ENCODE measurements around the gene ENTR1.

The ENTR1 gene

DNA sequence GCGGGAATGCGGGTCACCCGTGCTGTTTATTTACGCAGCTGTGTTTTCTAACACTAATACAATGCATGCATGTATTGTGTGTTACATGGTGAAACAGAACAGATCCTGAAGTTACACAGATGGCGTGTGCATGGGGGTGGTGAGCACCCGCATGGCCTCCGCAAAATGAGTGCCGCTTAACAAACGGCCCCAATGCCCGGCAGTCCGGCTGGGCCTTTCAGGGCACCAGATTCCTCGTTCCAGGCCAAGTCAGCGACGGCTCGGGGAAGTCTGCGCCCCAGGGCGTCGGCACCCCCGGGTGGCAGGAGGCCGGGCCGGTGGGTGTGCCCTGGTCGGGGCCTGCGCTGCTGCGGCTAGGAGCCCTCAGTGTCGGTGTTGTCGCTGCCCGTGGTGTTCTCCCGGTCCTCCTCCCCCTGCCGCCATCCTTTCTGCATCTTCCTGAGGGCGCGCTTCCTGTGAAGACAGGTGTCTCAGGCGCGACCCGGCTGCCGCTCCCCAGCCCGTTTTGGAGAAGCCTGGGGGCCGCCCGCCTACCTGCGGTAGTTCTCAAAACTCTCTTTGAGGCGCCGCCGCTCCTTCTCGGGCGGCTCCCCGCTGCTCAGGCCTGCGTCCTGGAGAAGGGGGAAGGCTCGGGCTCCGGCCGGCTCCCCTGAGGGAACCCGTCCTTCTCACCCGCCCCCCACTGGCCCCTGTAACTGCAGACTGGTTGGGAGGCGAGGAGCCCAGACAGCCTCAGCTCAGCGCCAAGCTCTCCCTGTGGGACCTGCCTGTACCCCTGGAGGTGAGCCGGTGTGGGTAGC is 46.3 kb downstream of the ENTR1 start:
- Histone ChIP-seq H3K9me3 (no peaks in the 10 kb centered on the region), H3K4me1 (peaks cover 84% of the 10 kb centered on the region), H3K27ac (peak overlapping the region; percentile 75), H3K36me3 (peaks cover 29% of the 10 kb centered on the region; the same call in 1 of the 2 replicates), H4K20me1 (peaks cover 38% of the 10 kb centered on the region), H3K4me3 (peak overlapping the region; percentile 95), H3K27me3 (no peaks in the 10 kb centered on the region), H3K9ac (peak overlapping the region; percentile 93; the same call in 1 of the 2 replicates), H3K4me2 (peak overlapping the region; percentile 80)
- TF ChIP-seq Cebpa-rat (IDR thresholded peaks at IDR 0.05), result no peak

DNA sequence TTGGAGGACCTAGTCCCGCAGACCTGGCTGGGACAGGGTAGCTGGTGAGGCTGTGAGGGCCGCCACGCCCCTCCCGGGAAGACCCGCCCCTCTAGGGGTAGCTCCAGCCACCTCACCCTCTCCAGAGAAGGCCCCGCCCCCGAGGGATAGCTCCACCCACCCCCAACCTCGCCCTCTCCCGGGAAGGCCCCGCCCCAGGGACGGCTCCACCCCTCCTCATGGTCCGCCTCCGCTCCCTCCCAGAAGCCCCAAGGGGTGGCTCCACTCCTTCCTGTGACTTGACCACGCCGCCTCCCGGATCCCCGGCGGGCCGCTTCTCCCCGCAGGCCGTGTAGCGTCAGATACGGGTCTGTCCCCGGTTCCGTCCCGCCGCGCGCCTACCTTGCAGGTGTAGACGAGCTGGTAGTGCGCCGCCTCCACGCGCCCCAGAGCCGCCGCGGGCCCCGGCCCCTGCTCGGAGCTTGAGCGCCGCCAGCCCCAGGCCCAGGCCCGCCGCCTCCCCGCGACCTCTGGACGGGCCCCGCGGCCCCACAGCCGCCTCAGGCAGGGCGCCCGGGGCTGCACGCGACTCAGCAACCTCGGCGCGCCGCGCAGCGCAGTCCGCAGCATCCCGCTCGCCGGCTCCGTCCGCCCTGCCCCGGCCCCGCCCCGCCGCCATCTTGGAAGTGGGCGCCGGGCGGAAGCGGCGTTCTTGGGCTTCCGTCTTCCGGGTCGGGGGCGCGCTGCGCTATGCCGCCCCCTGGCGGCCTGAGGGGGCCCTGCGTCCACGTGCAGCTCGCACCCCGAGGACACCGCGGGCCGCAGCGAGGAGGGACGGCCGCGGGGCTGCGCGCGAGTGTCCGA is 47.1 kb downstream of the ENTR1 start, which contains the start of gene DNLZ:
Gene DNLZ, minus strand, starts transcription at position 639 of the 843 bp plus-strand sequence. Its CDS starts 30 bp downstream, at position 609.
- TF ChIP-seq Cebpa-rat (IDR thresholded peaks at IDR 0.05), result no peak
- peak within 1 kb of the TSS; percentile 80 for H3K4me2 ChIP-seq
- H4K20me1 ChIP-seq, result peaks cover 46% of the 10 kb centered on the region
- H3K9ac ChIP-seq, result peak within 1 kb of the TSS; percentile 93
- peaks cover 37% of the 10 kb centered on the region for H3K36me3 ChIP-seq
- H3K27ac ChIP-seq, result peak within 1 kb of the TSS; percentile 96
- H3K9me3 ChIP-seq, result no peaks in the 10 kb centered on the region
- no peaks in the 10 kb centered on the region for H3K27me3 ChIP-seq
- H3K4me1 ChIP-seq, result peaks cover 78% of the 10 kb centered on the region
- H3K4me3 ChIP-seq, result peak within 1 kb of the TSS; percentile 95

DNA sequence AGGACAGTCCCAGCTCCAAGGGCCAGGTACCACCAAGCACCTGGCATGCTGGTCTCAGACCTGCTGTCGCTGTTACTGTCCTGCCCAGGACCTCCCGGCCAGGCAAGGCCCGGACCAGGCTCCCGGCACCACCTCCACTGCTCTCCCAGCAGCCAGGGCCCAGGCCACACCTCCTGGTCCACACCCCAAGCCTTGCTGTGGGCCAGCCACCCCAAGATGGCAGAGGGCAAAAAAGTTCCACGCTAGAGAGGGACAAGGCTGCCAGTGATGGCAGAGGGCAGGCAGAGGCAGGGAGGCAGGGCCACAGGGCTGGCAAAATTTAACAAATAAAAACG is 48.0 kb downstream of the ENTR1 start:
- peaks cover 46% of the 10 kb centered on the region for H3K36me3 ChIP-seq
- H3K27me3 ChIP-seq, result no peaks in the 10 kb centered on the region
- TF ChIP-seq Cebpa-rat (IDR thresholded peaks at IDR 0.05), result no peak
- no peak overlapping the region; the same call in 1 of the 2 replicates for H3K4me3 ChIP-seq
- H3K9ac ChIP-seq, result peak overlapping the region; percentile 38; the same call in 1 of the 2 replicates
- peaks cover 69% of the 10 kb centered on the region for H3K4me1 ChIP-seq
- peak overlapping the region; percentile 64 for H3K4me2 ChIP-seq
- no peak overlapping the region for H3K27ac ChIP-seq
- H4K20me1 ChIP-seq, result peaks cover 55% of the 10 kb centered on the region
- H3K9me3 ChIP-seq, result no peaks in the 10 kb centered on the region

DNA sequence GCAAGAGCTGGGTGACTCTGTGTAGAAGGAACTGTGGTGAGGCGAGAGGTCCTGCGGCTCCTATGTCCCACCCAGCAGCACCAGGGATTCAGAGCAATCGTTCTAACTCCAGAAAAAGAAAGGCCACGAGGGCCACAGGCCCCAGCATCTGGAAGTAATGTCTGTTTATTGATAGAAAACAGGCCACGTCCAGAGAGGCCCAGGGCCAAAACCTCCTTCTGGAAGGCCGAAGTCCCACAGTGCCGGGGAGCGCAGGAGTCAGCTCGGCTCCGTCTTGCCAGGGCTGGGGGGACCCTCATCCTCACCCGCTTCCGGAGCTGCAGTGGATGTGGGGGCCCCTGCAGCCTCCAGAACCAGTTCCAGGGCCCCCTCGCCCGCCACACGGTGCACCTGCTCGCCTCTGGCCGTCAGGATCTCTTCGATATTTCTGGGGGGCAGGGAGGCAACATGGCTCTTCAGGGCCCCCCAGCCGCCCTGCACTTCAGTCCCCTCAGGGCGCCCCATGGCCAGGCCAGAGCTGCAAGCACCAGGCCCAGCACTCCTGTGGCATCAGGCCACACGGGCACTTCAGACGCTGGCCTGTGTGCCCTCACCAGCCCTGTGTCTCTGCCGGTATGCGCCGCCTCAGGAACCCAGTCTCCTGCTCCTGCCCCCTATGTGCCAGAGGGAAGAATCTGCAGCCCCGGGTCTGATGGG is 48.5 kb downstream of the ENTR1 start:
- no peaks in the 10 kb centered on the region for H3K9me3 ChIP-seq
- peaks cover 64% of the 10 kb centered on the region for H3K4me1 ChIP-seq
- H3K9ac ChIP-seq, result peak overlapping the region; percentile 38; the same call in 1 of the 2 replicates
- TF ChIP-seq Cebpa-rat (IDR thresholded peaks at IDR 0.05), result no peak
- peaks cover 61% of the 10 kb centered on the region for H4K20me1 ChIP-seq
- no peak overlapping the region for H3K4me3 ChIP-seq
- H3K4me2 ChIP-seq, result no peak overlapping the region
- H3K27me3 ChIP-seq, result no peaks in the 10 kb centered on the region
- H3K36me3 ChIP-seq, result peaks cover 51% of the 10 kb centered on the region
- H3K27ac ChIP-seq, result peak overlapping the region; percentile 22; the same call in 1 of the 2 replicates

DNA sequence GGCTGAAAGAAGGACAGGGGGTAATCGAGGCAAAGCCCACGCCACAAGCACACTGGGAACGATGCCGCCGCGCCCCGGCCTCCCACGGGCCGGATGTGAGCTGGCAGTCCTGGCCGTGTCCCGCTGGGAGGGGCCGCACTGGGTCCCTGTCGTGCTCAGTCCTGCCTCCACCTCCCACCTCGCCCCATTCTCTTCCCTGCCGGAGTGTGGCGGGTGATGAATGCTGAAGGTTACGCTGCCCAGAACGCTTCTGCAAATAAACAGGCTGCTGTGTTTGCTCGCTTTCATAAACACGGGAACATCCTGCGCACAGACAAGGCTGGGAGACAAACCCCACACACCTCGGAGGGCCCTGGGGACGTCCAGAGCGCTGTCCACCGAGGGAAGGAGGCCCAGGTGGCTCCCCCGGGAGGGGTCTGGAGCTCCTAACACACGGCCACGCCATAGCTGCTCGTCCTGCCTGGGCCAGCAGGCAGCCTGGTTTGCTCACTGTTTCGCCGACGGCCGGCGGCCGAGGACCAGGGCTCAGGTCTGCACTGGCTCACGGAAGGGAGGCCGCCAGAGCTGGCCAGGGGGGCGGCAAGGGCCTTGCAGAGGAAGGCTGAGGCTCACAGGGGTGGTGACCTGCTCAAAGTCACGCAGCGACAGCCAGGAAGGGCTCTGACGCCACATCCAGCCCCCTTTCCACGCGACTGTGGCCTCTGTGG is 49.2 kb downstream of the ENTR1 start:
- peaks cover 54% of the 10 kb centered on the region for H3K36me3 ChIP-seq
- H3K27ac ChIP-seq, result 0 out of 2 replicates have a peak overlapping the region, but pooled peaks have one; percentile 22
- peaks cover 68% of the 10 kb centered on the region for H4K20me1 ChIP-seq
- peaks cover 57% of the 10 kb centered on the region for H3K4me1 ChIP-seq
- H3K27me3 ChIP-seq, result no peaks in the 10 kb centered on the region
- H3K4me3 ChIP-seq, result no peak overlapping the region
- H3K9me3 ChIP-seq, result no peaks in the 10 kb centered on the region
- no peak for TF ChIP-seq Cebpa-rat (IDR thresholded peaks at IDR 0.05)
- H3K4me2 ChIP-seq, result no peak overlapping the region
- H3K9ac ChIP-seq, result 0 out of 2 replicates have a peak overlapping the region, but pooled peaks have one; percentile 38

DNA sequence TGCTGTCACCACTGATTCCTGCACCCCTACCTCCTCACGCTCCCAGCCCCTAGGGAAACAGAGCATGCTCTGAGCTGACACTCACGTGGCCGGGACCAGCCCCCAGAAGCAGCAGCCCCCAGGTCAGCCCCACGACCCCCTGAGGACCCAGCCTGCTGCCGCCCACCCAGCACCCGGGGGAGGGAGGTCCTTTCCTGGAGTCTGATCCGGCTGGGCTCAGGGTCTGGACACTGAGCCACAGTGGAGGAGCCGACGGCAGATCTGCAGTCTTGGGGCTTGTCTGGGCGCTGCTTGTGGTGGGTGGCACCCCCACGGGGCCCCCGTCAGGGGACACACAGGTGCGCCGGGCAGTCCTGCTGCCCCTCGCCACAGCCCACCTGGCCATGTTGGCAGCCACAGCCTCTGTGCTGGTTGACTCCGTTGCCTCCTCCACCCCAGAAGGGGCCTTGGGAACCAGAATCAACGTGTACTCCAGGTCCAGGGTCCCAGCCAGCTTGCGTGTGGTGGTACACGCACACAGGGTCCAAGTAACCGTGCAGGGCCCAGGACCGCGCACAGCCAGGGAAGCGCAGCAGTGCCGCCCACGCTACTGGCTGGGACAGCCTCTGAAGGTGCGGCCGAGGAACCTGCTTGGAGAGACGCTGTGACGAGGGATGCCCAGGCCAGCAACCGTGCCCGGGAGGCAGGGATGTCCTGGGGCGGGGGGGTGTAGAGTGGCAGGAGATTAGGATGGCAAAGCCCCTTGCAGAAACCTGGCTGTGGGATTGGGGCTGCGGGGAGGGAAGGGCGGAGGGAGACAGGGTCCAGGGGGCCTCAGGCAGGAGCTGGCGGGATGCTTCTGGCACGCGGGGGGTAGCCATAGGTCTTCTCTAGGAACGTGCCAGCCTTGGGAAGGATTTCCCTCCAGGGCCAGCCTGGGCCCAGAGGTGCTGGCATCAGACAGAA is 50.4 kb downstream of the ENTR1 start:
- H3K9ac ChIP-seq, result no peak overlapping the region
- H3K9me3 ChIP-seq, result no peaks in the 10 kb centered on the region
- no peak overlapping the region for H3K4me3 ChIP-seq
- H3K4me2 ChIP-seq, result no peak overlapping the region
- H3K36me3 ChIP-seq, result peaks cover 62% of the 10 kb centered on the region
- peaks cover 75% of the 10 kb centered on the region for H4K20me1 ChIP-seq
- no peaks in the 10 kb centered on the region for H3K27me3 ChIP-seq
- peaks cover 46% of the 10 kb centered on the region for H3K4me1 ChIP-seq
- TF ChIP-seq Cebpa-rat (IDR thresholded peaks at IDR 0.05), result no peak
- H3K27ac ChIP-seq, result 0 out of 2 replicates have a peak overlapping the region, but pooled peaks have one; percentile 19

DNA sequence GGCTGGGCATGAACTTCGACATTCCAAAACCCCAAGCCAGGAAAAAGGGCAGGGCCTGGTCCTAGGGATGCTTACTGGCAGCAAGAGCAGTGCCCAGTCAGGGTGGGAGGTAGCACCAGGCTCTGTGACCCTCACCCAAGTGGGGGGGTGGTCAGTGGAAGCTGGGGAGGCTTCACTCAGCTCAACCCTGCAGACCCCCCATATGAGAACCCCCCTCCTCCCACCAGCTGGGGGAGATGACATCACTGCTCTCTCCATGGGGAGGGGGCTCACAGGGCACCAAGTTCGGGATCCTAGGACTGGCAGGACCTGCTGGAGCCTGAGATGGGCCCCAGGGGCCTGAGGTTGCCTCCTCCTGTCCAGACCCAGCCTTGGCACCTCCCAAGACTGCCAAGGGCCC is 51.5 kb downstream of the ENTR1 start:
- H4K20me1 ChIP-seq, result peaks cover 85% of the 10 kb centered on the region

DNA sequence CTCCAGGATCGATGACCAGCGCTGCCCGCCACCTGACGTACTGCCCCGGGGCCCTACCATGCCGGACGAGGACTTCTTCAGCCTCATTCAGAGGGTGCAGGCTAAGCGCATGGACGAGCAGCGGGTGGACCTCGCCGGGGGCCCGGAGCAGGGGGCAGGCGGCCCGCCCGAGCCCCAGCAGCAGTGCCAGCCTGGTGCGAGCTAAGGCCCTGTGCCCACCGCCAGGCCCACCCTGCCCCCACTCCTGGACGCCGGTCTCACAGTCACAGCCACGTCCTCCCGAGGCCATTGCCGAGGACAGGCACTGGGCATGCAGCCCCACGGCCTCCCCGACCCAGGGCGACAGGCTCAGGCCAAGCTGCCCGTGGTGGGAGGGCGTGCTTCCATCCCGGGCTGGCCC is 52.4 kb downstream of the ENTR1 start:
- Histone ChIP-seq H3K4me1 (peaks cover 47% of the 10 kb centered on the region), H4K20me1 (peaks cover 94% of the 10 kb centered on the region), H3K4me2 (no peak overlapping the region), H3K9ac (no peak overlapping the region), H3K27me3 (no peaks in the 10 kb centered on the region), H3K27ac (no peak overlapping the region), H3K36me3 (peaks cover 80% of the 10 kb centered on the region), H3K9me3 (no peaks in the 10 kb centered on the region), H3K4me3 (no peak overlapping the region)
- no peak for TF ChIP-seq Cebpa-rat (IDR thresholded peaks at IDR 0.05)

More for the DNA sequence above, 51.5 kb downstream of the ENTR1 start:
- no peak for TF ChIP-seq Cebpa-rat (IDR thresholded peaks at IDR 0.05)
- H3K4me3 ChIP-seq, result no peak overlapping the region
- peaks cover 41% of the 10 kb centered on the region for H3K4me1 ChIP-seq
- H3K9me3 ChIP-seq, result no peaks in the 10 kb centered on the region
- no peak overlapping the region for H3K27ac ChIP-seq
- H3K4me2 ChIP-seq, result no peak overlapping the region
- H3K27me3 ChIP-seq, result no peaks in the 10 kb centered on the region
- no peak overlapping the region for H3K9ac ChIP-seq
- peaks cover 71% of the 10 kb centered on the region for H3K36me3 ChIP-seq
